NT2/D1 (cell line): ENCODE data around the gene NKX2-4.

Source experiments
- DNase-seq: peaks from one replicate; pipeline ENCODE4 v3.0.0-alpha.2; 2011; ENCODE audit warnings: low read depth, low spot score
- H3K27me3 ChIP-seq: 2 replicates; pipeline ENCODE4 v1.6.0; 2011; ENCODE audit warnings: mild to moderate bottlenecking; ENCODE audit not compliant: insufficient read length, insufficient read depth
- H3K36me3 ChIP-seq: 2 replicates; pipeline ENCODE4 v1.6.1; 2011; ENCODE audit warnings: mild to moderate bottlenecking, low read length, mixed read lengths; ENCODE audit not compliant: insufficient read depth, insufficient read length
- H3K4me1 ChIP-seq: 2 replicates; pipeline ENCODE4 v1.5.1; 2011; ENCODE audit not compliant: insufficient read depth, insufficient read length
- H3K4me3 ChIP-seq: 2 replicates; pipeline ENCODE4 v1.5.1; 2011; ENCODE audit warnings: low read depth; ENCODE audit not compliant: insufficient read length
- H3K9ac ChIP-seq: 2 replicates; pipeline ENCODE4 v1.6.0; 2011; ENCODE audit warnings: low read depth; ENCODE audit not compliant: insufficient read length
- H3K9me3 ChIP-seq: 2 replicates; pipeline ENCODE4 v1.5.1; 2011; ENCODE audit warnings: mild to moderate bottlenecking, low read length; ENCODE audit not compliant: insufficient read depth
- SUZ12 ChIP-seq: IDR thresholded peaks from 2 replicates; pipeline ENCODE4 v1.6.1; 2011; ENCODE audit not compliant: insufficient read length, insufficient read depth; ENCODE audit errors: extremely low read depth
- YY1 ChIP-seq: IDR thresholded peaks from 2 replicates; pipeline ENCODE4 v1.6.1; 2011; ENCODE audit not compliant: insufficient read length, insufficient read depth
- ZNF274 ChIP-seq: IDR thresholded peaks from 2 replicates; pipeline ENCODE4 v1.6.1; 2011; ENCODE audit warnings: mild to moderate bottlenecking, low read depth, low read length

Gene NKX2-4

DNA sequence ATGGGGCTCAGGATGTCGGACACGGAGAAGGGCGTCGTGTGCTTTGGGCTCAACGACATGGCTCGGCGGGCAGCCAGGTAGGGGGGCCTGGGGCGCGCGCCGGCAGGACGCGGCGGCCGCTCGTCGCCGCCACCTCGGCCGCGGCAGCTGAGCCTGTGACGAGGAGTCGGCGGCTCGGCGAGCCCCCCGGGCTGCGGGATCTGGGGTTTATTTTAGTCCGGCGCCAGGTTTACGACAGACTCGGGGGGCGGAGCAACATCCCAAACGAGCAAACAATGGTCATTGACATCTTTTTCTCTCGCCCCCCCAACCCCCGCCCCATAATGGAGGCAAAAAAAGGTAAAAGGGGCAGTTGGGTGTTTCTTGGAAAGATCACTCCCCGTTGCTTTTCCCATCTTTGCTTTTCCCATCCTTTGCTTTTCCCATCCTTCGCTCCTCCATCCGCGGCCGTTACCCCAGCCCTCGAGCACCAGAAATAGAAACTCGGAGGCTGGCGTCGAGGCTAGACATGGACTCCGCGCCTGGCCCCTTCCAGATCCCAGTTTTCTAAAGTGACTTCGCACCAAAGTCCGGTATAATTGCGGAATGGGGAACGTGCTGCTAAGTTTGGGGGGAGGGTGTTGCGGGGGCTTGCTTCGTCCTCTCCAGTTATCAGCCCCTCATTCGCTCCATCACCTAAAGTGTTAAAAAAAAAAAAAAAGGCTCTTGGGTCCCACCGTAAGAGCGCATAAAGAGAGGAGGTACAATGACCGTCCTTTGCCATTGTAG is at the start of gene NKX2-4:
NKX2-4 (minus strand) TSS at position 186 of the 768 bp plus-strand sequence; CDS start at position 59, 127 bp downstream.
- H3K27me3 ChIP-seq, result peaks cover 82% of the 10 kb centered on the region

GRCh38 chr20:21437816-21438215 is 40.5 kb upstream of the NKX2-4 start:
- H3K9ac ChIP-seq, result no peak overlapping the region
- no peaks in the 10 kb centered on the region for H3K36me3 ChIP-seq
- TF ChIP-seq ZNF274 (no peak), YY1 (no peak), SUZ12 (no peak)
- no peaks in the 10 kb centered on the region for H3K9me3 ChIP-seq
- no peak overlapping the region for H3K4me3 ChIP-seq
- no peaks in the 10 kb centered on the region for H3K4me1 ChIP-seq
- DNase-seq, result no peak
- H3K27me3 ChIP-seq, result no peaks in the 10 kb centered on the region

More for the DNA sequence above, at the start of gene NKX2-4:
- Histone ChIP-seq H3K36me3 (no peaks in the 10 kb centered on the region), H3K9me3 (no peaks in the 10 kb centered on the region), H3K4me1 (no peaks in the 10 kb centered on the region), H3K4me3 (peak within 1 kb of the TSS; percentile 27), H3K9ac (peak within 1 kb of the TSS; percentile 61)
- TF ChIP-seq YY1 (no peak), SUZ12 (peak; percentile 1)
- no peak for DNase-seq

- no peaks in the 10 kb centered on the region for H3K9me3 ChIP-seq
Measured at GRCh38 chr20:21437248-21437647, 39.9 kb upstream of the NKX2-4 start.

GRCh38 chr20:21436205-21436604 is 38.9 kb upstream of the NKX2-4 start:
- no peaks in the 10 kb centered on the region for H3K9me3 ChIP-seq
- H3K27me3 ChIP-seq, result no peaks in the 10 kb centered on the region
- no peaks in the 10 kb centered on the region for H3K4me1 ChIP-seq
- TF ChIP-seq YY1, result no peak
- no peak for TF ChIP-seq ZNF274
- no peak for TF ChIP-seq SUZ12
- DNase-seq, result no peak
- no peaks in the 10 kb centered on the region for H3K36me3 ChIP-seq
- no peak overlapping the region for H3K9ac ChIP-seq
- H3K4me3 ChIP-seq, result no peak overlapping the region

More at GRCh38 chr20:21437248-21437647, 39.9 kb upstream of the NKX2-4 start:
- no peak for DNase-seq
- Histone ChIP-seq H3K4me3 (no peak overlapping the region), H3K27me3 (no peaks in the 10 kb centered on the region), H3K9ac (no peak overlapping the region), H3K4me1 (no peaks in the 10 kb centered on the region), H3K36me3 (no peaks in the 10 kb centered on the region)
- no peak for TF ChIP-seq SUZ12
- TF ChIP-seq YY1, result no peak
- no peak for TF ChIP-seq ZNF274

DNA sequence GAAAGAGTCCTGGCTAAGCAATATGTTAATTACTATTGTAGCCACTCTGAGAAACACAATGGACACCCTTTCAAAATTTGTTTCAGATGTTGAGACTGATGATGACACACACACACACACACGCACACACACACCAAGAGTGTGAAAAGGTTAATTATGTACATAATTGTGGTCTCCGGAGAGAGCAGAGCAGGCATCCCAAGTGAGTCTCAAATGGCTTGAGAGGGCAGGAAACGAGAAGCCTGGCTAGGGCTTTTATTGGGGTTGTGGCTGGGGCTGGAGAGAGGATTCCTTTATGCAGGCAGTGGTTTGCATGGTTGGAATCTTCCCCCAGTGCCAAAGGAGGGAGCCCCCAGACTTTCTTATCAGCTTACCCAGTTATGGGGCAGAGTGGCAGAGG is 38.2 kb upstream of the NKX2-4 start:
- Histone ChIP-seq H3K9me3 (no peaks in the 10 kb centered on the region), H3K9ac (no peak overlapping the region), H3K27me3 (no peaks in the 10 kb centered on the region), H3K4me1 (no peaks in the 10 kb centered on the region), H3K4me3 (no peak overlapping the region), H3K36me3 (no peaks in the 10 kb centered on the region)
- TF ChIP-seq YY1 (no peak), ZNF274 (no peak), SUZ12 (no peak)
- DNase-seq, result no peak

- Histone ChIP-seq H3K9ac (no peak overlapping the region), H3K9me3 (no peaks in the 10 kb centered on the region), H3K4me1 (no peaks in the 10 kb centered on the region), H3K36me3 (no peaks in the 10 kb centered on the region), H3K27me3 (no peaks in the 10 kb centered on the region), H3K4me3 (no peak overlapping the region)
- TF ChIP-seq YY1 (no peak), SUZ12 (no peak), ZNF274 (no peak)
- no peak for DNase-seq
Measured at GRCh38 chr20:21433329-21433890, 36.1 kb upstream of the NKX2-4 start.

- no peak for DNase-seq
- Histone ChIP-seq H3K9me3 (no peaks in the 10 kb centered on the region), H3K4me3 (no peak overlapping the region), H3K9ac (no peak overlapping the region), H3K4me1 (no peaks in the 10 kb centered on the region), H3K27me3 (no peaks in the 10 kb centered on the region), H3K36me3 (no peaks in the 10 kb centered on the region)
- TF ChIP-seq ZNF274 (no peak), YY1 (no peak), SUZ12 (no peak)
Measured at GRCh38 chr20:21432911-21433310, 35.6 kb upstream of the NKX2-4 start.
